Activated CD4-positive, alpha-beta T cell treated with anti-CD3 and anti-CD28 coated beads for 24 hours (primary cell): ENCODE measurements around the gene DENND1A.

Source experiments
- DNase-seq, 2 donors: peaks; one replicate each; pipeline ENCODE4 v3.0.0-alpha.2; 2020; ENCODE audit warnings: low read depth in 2 of 2

Gene DENND1A

GRCh38 chr9:123865226-123866000, 64.5 kb downstream of the DENND1A start:
- DNase-seq = no peak

GRCh38 chr9:123864251-123864650, 65.7 kb downstream of the DENND1A start:
- no peak for DNase-seq

DNA sequence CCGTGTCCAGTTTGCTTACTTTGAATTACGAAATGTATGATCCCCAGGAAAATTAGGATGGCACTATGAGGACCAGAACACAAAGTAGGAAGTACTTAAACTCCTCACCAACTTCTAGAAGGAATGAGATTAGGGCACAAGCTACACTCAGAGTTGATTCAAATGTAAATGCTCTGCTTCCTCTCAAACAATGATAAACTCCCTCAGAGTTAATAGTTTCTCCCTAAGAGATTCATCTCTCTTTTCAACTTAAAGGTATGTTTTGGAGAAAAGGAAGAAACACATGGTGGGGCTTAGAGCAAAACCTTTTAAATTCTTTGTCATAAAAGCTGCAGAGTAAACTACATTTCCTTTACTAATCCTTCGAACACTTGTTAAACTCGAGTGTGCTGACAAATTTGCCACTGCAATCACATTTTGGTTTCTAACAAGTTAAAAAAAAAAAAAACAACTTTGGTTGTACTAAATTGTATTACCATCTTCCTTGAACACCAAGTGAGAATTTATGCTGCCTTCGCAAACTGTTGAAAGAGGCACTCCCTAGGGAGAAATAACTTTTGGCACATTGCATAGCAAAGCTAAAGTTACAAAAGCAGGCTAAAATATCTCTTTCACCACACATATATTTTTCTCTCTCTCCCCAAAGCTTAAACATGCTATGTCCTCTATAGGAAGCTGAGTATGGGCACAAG, 66.6 kb downstream of the DENND1A start:
- no peak for DNase-seq

DNA sequence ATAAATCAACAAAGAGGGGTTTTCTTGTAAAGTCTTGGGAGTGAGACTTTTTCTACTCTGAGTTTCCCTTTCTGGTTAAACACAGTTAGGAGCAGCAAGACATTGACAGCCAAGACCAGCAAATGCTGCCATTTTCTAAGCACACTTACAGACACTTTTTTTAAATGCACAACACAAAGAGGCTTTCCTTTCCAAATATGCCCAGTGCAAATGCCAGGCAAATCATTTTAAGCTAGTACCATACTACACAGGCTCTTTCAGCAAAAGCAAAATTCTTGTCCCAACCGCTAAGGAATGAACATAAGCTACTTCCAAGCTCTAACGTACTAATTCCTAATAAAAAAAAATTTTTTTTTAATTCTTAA, 68.2 kb downstream of the DENND1A start:
- no peak for DNase-seq

GRCh38 chr9:123861086-123861755, 68.7 kb downstream of the DENND1A start:
- DNase-seq = no peak

DNA sequence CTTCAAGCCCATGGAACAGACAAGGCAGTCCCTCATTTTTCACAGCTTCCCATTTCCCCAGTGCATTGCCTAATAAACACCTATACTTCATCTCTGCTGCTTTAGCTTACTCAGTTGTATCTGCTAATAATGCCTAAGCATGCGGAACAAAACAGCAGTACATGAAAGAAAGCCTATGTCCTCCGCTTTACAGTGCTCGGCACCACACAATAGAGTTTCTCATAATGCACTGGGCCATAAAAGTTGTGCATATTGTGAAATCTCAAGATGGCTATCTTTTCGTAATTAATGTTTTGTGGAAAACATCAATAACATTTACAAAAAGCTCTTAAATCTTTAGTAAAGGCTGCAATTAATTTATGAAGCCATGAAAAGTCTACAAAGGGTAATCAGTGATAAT, 69.3 kb downstream of the DENND1A start:
- no peak for DNase-seq

DNA sequence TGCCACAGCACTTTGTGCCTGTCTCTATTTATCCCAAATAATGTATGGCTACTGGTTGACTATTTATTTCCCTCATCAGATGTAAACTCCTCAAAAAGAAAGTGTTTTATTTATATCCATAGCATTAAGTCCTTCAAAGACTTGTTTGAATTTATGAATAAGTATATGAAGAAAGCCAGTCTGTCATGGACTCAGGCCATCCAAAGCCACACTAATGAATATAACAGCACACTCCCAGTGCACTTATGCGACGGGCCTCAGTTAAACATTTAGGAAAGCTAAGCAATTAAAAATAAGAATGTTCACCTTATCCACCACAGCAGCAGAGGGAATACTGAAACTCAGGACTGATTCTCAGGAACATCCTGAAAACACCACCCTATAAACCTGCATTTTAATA, 77.5 kb downstream of the DENND1A start:
- DNase-seq = no peak

- no peak for DNase-seq
Measured at GRCh38 chr9:123851851-123852250, 78.1 kb downstream of the DENND1A start.

DNA sequence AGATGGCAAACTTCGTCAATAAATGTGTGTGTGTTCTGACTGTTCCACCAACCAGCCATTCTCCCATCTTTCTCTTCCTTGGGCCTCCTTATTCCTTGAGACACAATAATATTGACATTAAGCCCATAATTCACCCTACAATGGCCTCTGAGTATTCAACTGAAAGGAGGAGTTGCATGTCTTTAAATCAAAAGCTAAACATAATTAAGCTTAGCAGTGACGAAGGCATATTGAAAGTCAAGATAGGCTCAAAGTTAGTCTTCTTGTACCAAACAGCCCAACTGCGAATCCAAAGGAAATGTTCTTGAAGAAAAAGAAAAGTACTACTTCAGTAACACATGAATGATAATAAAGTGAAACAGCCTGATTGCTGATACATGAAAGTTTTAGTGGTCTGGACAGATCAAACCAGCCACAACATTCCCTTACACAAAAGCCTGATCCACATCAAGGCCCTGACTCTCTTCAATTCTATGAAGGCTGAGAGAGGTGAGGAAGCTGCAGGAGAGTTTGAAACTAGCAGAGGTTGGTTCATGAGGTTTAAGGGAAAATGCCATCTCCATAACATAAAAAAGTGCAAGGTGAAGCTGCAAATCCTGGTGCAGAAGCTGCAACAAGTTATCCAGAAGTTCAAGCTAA, 81.4 kb downstream of the DENND1A start:
- no peak for DNase-seq

DNA sequence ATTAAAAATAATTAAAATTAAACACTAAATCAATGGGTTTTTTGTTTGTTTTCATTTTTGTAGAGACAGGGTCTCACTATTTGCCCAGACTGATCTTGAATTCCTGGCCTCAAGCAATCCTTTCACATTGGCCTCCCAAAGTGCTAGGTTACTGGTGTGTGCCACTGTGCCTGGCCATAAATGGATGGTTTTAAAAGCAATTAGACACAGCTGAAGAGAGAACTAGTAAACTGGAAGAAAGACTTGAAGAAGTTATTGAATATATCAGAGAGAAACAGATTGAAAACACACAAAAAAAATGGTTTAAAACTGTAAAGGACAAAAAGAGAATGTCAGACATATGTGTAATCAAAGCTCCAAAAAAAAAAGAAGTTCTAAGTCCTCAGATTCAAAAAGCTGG, 83.0 kb downstream of the DENND1A start:
- no peak for DNase-seq

GRCh38 chr9:123843703-123844102, 86.2 kb downstream of the DENND1A start:
- no peak for DNase-seq

- DNase-seq = no peak
Measured at GRCh38 chr9:123835821-123836220, 94.1 kb downstream of the DENND1A start.

GRCh38 chr9:123834889-123835562, 94.9 kb downstream of the DENND1A start:
- DNase-seq = no peak

DNA sequence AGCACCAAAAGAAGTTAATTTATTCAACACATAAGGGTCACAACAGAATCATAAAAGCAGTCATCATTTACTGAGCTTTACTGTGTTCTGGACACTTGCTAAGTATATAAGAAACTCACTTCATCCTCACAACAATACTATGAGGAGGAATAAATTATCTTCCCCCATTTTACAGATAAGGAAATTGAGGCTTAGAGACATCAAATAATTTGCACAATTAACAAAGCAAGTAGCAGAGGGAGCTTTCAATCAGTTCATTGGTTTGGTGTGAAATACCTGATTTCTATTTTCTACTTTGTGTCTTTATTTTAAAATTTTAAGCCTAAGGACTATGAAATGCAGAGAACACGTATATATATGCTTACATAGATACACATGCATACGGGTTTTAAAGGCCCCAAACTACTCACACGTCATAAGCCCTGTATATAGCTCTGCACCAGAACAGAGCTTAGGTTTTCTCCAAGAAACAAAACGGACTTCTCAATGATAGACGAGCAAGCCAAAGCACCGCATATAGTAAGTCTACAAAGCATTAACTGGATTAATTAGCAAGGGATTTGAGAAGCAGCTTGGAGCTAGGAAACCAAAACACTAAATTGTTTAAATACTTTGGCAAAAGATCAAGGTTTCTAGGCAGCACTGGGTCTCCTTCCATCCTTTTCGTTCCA, 95.6 kb downstream of the DENND1A start:
- no peak for DNase-seq

DNA sequence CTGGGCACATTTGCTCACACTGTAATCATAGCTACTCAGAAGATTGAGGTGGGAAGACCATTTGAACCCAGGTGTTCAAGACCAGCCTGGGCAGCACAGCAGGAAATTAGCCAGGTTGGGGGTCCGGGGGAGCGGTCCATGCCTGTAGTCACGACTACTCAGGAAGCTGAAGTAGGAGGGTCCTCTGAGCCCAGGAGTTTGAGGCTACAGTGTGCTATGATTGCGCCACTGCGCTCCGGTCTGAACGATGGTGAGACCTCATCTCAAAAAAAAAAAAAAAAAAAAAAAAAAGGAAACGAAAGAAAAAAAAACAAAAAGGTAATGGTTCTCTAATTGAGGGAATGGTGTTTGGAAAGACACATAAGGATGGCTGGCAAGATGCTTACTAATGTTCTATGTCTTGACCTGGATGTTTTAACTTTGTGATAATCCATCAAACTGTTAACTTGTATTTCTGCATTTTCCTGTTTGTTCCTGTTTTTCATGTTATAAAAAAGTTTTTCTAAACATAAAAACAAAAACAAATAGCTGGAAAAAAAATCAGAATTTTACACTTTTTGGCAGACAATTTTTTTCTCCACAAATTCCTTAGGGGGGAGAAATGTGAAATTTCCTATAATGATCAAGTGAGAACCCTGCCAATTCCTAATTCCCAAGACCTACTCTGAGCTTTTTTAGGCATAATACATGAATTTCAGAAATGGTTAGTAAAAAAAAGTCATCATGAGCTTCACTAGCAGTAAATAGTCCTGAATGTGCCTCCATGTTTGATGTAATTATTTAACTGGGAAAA, 96.9 kb downstream of the DENND1A start:
- DNase-seq = no peak

GRCh38 chr9:123832176-123832575, 97.8 kb downstream of the DENND1A start:
- no peak for DNase-seq

- no peak for DNase-seq
Measured at GRCh38 chr9:123828449-123828848, 101.5 kb downstream of the DENND1A start.

DNA sequence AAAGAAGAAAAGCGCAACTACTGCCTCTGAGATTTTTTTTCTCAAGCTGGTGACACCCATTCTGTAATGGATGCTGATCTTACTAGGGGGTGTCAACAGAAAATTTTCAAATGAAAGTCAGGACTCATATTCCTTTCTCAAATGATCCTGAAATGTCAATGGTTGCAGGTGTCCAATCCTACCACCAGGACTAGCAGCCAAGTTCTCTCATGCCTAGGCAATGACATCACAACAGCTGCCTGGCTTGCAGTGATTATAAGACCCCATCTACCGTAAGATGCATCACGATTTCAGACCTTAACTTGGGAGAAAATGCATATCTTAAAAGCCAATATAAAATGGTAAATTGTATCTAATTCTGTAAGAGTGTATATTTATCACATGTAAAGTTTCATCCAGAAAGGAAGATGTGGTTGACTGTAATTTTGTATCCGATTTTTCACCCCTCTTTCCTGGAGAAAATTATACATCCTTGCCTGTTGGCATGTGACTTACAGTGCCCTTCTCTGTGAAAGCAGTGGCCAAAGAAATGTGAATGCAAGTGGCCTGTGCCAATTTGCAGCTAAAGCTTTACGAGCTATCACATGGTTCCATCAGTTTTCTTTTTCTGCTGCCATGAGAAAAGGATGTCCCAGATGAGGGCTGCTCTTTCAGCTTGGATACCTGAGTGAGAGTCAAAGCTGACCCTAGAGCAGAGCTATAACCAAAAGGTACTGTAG, 104.4 kb downstream of the DENND1A start:
- DNase-seq = no peak

DNA sequence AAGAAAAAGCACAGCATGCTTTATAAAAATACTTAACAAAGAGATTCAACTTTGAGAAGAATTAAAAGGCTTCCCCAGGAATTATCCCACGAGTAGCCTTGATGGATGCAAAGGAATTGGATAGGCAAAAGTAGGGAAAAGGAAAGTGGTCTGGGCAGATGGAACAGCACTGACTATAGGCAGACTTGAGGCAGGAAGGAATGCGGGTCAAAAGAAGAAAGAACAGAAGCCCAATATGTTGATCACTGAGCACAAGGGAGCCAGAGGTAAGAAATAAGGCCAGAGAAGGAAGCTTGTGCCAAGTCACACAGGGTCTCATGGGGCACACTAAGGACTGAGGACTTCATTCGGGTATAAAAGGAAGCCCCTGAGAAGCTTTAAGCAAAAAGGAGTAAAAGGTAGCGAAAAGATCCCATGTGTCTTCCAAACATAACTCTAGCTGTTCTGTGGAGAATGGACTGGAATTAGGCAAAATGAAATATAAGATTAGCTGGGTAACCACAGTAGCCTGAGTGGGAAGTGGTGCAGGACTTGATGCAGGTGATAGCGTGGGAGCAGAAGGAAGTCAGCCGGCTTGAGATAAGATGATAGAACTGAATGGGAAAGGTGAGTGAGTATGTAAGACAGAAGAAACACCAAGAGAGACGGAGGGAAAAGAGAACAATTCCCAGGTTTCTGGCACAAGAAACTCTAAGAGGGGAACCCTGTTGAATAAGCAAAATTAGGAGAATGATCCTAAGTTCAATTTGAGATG, 106.6 kb downstream of the DENND1A start:
- DNase-seq = no peak
